Measurements from ENCODE around the gene OLA1.

- TF ChIP-seq CHD1 (IDR thresholded peaks at IDR 0.05; ENCODE audit: low read length) (no peak), HDAC1 (IDR thresholded peaks at IDR 0.05) (no peak), CBX8 (IDR thresholded peaks at IDR 0.05; ENCODE audit: borderline replicate concordance, extremely low read depth, low read depth, low read length, poor library complexity, severe bottlenecking) (no peak), CTCF (IDR thresholded peaks at IDR 0.05 in 2 of 3, conservative IDR thresholded peaks at IDR 0.05 in 1 of 3; ENCODE audit: insufficient read depth in 2 of 3, low read depth in 1 of 3, low read length in 3 of 3) (no peak), PKNOX1 (IDR thresholded peaks at IDR 0.05) (no peak), RFX5 (IDR thresholded peaks at IDR 0.05; ENCODE audit: low read depth, low read length) (no peak), SMAD4 (CRISPR knock-in tag; conservative IDR thresholded peaks at IDR 0.05) (no peak), GATAD2A (IDR thresholded peaks at IDR 0.05) (no peak), ZNF212 (CRISPR knock-in tag; IDR thresholded peaks at IDR 0.05) (no peak), E4F1 (CRISPR knock-in tag; IDR thresholded peaks at IDR 0.05; ENCODE audit: borderline replicate concordance) (no peak), HMG20A (CRISPR knock-in tag; conservative IDR thresholded peaks at IDR 0.05) (no peak), KLF6 (CRISPR knock-in tag; IDR thresholded peaks at IDR 0.05; ENCODE audit: borderline replicate concordance) (no peak), POLR2A (conservative IDR thresholded peaks at IDR 0.05) (no peak), ATF7 (IDR thresholded peaks at IDR 0.05) (no peak)
These were observed 172.3 kb downstream of the OLA1 start for GRCh38 chr2:174076040-174076439.

All from K562 (cell line).